GM19463 (cell line): ENCODE measurements around the gene CASZ1.

ENCODE experiments used
- ATAC-seq: cut with Tn5 transposase; IDR thresholded peaks from one replicate; pipeline ENCODE4 v1.9.1; 2021; ENCODE audit warnings: mild to moderate bottlenecking, moderate library complexity; ENCODE audit not compliant: unreplicated experiment

CASZ1 gene

GRCh38 chr1:10795276-10796021 lies 997 bp downstream of the CASZ1 start:
- no peak for ATAC-seq

DNA sequence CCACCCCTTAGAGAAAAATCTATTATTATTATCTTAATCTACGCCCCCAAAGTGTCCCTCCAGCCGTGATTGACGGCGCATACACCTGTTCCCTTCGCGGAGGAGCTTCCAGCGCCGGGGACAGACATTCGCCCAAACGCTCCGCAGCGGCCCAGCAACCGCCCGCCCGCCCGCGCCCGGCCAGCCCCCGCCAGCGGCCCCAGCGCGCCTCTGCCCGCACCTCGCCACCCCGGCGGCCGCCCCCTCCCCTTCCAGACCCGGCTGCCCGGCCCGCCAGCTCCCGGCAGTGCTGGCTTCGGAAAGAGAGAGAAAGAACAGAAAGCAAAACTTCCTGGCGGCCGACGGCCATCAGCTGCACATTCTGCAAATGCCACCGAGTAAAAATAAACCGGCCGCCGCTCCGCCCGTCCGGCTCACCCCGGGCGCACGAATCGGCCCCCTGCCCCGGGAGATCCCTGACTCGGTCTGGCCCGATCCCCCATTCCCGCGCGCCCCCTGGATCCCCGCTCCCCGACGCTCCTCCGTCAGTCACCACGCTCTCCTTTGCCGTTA lies 1.6 kb downstream of the CASZ1 start:
- no peak for ATAC-seq

- ATAC-seq = no peak
Observed at GRCh38 chr1:10793129-10793651, 3.3 kb downstream of the CASZ1 start.

- no peak for ATAC-seq
Observed at GRCh38 chr1:10791105-10791951, 5.1 kb downstream of the CASZ1 start.

DNA sequence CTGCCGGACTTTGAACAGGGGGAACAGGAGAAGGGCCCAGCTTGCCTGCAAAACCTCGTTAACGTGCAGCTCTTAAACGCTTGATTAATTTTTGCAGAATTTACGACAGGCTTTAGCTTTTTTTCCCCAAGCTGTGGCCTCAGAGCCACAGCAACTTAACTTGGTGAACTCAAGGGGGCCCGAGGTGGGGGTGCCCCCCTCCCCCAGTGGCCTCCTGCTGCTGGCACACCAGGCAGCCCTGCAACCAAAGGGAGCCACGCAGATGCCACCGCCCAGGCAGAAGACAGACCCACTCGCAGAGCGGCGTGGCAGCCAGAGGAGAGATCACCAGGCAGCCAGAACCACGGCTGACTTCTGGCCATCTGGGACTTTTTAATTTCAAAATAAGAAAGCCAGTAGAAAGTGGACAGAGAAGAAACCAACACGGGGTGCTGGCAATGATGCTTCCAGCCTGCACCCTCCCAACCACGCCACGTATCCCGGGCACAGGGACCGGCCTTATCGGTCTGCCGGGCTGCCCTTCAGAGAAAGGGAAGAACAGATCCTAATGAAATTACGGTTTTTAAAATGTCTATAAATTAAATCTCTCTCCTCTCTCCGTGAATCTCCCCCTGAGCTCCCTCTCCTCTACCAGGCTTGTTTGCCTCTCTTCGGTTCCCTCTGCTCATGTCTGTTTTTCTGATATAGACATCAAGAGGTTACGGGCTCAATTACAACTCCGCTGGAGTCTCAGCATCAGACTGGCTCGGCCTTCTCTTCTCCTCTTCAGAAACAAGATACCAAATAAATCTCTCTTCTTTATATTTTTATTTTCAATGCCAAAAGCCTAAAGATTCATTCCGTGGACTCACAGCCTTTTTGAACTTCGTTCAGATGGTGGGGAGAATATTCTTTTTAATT lies 6.4 kb downstream of the CASZ1 start:
- ATAC-seq = no peak

- no peak for ATAC-seq
Observed at GRCh38 chr1:10789047-10789791, 7.2 kb downstream of the CASZ1 start.

DNA sequence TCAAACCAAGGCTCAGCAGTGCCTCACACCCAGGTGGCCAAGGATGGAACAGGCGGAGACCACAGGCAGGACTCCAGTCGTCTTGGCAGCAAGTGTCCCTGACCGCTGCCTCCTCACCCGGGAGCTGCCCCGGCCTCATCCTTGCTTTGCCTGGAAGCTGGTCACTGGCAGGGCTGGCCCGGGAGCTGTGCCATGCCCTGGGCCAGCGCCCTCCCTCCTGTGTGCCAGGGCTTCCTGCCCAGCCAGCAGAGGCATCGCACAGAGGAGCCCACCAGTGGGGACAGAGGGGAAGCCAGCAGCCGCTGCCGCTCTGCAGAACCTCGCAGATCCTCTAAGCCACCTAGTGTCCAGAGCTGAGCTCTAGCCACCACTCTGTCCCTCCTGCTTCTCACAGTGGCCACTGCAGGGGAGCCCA lies 7.8 kb downstream of the CASZ1 start:
- no peak for ATAC-seq

DNA sequence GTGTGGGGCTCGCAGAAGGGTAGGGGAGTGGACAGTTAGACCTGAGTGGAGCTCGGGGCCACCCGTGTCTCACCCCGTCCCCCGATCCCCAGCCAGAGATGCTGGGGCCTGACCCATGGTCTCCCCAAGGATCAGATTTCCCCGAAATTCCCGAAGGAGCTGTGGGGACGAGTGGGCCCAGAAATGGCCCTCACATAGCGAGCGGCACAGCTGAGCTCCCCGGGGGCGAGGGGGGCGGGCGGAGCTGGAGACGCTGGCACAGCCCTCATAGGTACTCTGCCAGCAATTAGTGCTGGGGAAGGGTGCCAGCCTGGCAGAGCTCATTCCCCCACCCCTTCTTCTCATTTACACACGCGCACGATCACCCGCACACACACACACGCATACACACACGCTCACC lies 9.2 kb downstream of the CASZ1 start:
- ATAC-seq = no peak

- ATAC-seq = no peak
Observed at GRCh38 chr1:10785728-10786638, 10.5 kb downstream of the CASZ1 start.

- ATAC-seq = no peak
Observed at GRCh38 chr1:10784998-10785727, 11.3 kb downstream of the CASZ1 start.

- no peak for ATAC-seq
Observed at GRCh38 chr1:10782491-10783244, 13.8 kb downstream of the CASZ1 start.

- no peak for ATAC-seq
Observed at GRCh38 chr1:10781137-10781536, 15.3 kb downstream of the CASZ1 start.

DNA sequence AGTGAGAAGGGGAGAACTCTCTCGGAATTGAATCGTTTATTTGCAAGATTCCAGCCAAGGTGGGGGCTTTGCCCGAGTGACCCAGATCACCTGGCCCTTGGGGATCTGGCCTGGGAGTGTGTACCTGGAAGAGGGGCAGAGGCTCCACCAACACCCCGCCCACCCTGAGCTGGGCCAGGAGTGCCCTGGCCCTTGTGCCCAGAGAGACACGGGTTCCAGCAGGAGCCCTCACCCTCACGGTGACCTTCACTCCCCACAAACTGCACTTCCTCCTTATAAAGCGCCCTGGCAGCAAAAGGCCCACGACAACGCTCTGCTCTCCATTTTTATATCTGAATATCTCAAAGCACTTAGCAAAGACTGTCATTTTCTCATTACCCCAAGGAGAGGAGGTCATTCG lies 16.6 kb downstream of the CASZ1 start:
- no peak for ATAC-seq

- no peak for ATAC-seq
Observed at GRCh38 chr1:10779201-10779600, 17.2 kb downstream of the CASZ1 start.

DNA sequence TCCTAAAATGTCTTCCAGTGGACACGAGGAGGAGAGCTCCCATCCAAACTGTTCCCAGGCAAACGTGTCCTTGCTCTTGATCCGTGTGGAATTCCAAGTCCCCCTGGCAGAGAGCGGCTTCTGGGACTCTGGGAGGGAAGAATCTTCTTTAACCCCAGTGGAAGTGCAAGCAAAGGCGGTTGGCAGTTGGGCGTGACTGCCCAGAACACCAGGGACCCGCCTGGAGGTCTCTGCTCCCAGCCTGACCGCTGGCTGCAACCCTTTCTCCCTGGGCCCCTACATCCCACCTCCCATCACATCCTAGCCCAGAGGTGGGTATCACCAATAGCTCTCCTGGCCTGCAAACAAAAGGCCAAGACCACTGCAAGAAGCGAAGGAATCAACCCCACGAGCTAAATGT lies 17.8 kb downstream of the CASZ1 start:
- no peak for ATAC-seq

DNA sequence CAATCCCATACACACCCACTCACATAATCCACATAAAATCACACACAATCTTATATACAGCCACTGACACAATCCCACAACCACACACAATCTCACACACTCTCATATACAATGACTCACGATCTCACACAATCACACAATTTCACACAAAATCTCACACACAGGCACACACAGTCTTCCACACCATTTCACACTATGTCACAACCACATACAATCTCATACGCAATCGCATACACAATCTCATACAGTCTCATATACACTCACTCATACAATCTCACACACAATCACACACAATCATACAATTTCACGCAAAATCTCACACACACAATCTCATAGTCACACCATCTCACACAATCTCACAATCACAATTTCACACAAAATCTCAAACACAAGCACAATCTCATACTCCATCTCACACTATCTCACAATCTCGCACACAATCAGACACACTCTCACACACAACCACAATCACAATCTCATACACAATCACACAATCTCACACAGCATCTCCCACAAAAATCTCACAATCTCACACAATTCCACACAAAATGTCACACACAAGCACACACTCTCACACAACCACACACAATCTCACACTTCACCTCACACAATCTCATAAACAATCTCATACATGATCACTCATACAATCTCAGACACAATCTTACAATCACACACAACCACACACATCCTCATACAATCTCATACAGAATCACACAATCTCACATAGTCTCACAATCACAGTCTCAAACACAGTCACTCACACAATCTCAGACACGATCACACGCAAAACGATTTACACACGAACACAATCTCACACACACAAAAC lies 18.5 kb downstream of the CASZ1 start:
- no peak for ATAC-seq
